NCI-H460 (cell line): ENCODE results near the gene GALNT12. TPM values are rescaled to one million over a fixed set of nuclear protein-coding genes. Genes with fewer than 3 reads are reported as not detected.

Experiments
- DNase-seq: peaks from one replicate; pipeline ENCODE4 v3.0.0-alpha.2; 2016; ENCODE audit warnings: low read depth; ENCODE audit errors: extremely low read depth
- total RNA-seq: library from RNA; depleted of rRNA; stranded (reverse); fragments of >200 nt; shearing (Covaris generic); gene quantifications from 2 replicates; pipeline ENCODE4 v1.2.3, GENCODE V29; 2014

GALNT12 gene
- total RNA-seq, 1 experiment from 2014 or later: 8.6 TPM

GRCh38 chr9:98855592-98855991 lies 48.1 kb downstream of the GALNT12 start:
- no peak for DNase-seq

GRCh38 chr9:98856982-98857381 lies 49.5 kb downstream of the GALNT12 start:
- DNase-seq: no peak

DNA sequence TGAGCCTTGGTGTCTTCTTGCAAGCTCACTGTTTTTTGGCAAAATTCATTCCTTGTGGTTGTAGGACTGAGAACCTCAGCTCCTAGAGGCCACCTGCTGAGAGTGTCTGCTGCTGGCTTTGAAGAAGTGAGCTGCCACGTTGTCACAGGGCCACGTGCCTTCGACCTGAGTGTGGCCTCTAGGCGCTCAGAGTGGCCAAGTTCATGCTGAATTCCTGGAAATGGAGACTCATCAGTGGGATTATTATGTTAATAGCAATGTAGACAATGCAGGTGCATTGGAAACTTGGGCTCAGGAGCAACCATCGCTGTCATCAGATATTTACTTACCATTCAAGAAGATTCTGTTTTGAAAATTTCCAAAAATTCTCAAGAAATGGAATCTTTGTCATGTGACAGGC lies 52.5 kb downstream of the GALNT12 start:
- DNase-seq: no peak

- DNase-seq: peak; percentile 56
Observed at GRCh38 chr9:98860871-98861293, 53.4 kb downstream of the GALNT12 start.

GRCh38 chr9:98861781-98862504 lies 54.5 kb downstream of the GALNT12 start:
- DNase-seq: peak; percentile 31

- DNase-seq: no peak
Observed at GRCh38 chr9:98862936-98863335, 55.5 kb downstream of the GALNT12 start.

- DNase-seq: no peak
Observed at GRCh38 chr9:98864281-98865174, 57.1 kb downstream of the GALNT12 start.

DNA sequence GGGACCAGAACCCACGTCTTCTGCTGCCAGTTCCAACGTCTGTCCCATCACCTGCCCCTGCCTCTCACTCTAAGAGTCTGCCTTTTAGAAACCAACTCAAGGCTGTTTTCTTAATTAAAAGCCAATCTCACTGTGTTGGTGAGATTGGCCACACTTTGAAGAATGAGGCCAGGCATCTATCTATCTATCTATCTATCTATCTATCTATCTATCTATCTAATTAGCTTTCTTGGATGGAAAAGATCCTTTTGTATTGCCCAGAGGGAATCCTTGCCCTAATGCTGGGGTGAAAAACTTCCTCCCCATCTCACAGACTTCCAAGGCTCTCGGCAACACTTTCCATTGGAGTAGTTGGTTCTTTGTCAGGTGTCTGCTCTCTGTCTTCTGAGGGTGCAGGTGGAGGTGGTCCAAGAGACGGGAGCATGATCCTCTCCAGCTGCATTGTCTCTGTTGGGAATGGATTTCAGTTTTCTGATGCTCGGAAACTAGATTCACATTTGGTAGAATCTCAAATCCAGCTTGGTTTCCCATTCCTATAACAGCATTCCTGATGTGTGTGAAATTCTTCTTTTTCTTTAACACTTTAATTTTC lies 57.9 kb downstream of the GALNT12 start:
- DNase-seq: no peak

GRCh38 chr9:98866435-98867102 lies 59.1 kb downstream of the GALNT12 start:
- no peak for DNase-seq

DNA sequence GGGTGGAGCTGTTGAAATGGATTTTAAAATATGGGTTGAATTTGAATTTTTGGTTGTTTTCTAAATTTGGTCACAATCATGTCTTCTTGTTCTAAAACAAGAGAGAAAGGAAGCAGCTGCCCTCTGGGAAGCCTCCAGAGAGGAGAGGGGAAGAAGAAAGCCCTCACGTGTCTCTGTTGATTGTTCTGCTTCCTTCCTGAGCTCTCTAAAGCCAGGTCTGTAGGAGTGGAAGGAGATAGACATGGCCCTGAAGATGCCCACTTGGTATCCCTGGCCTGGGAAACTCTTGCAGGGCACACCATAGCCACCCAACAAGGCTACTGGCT lies 59.6 kb downstream of the GALNT12 start:
- DNase-seq: no peak

DNA sequence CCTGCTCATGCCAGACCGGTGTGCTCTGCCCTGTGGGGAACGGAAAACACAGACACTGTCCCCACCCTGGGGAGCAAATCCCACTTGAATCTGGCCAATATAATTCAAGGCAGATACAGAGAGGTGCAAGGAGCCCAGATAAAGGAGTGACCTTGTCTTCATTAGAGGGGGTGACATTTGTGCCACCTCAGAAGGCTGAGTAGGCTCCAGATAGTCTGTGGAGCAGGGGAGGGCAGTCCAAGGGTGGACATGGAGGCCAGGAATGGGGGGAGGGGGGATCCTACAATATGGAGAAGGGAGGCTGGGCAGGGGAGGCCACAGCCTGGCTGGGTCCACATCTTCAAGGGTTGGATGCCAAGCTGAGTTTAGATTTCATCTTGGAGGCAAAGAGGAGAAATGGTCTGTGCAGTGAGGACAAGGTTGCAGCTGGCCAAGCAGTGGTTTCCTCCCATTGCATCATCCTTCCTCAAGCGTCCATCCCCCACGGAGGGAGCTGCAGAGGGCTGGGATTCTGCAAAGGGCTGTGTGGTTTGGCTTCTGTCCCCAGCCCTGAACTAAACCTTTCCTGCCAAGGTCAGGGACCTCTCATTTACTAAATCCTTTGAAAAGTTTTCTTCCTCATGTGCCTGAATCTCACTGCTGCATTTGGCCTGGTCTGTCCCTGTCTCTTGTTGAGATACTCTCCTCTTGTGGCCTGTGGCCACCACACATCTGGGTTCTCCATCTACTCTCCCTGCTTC lies 60.1 kb downstream of the GALNT12 start:
- peak; percentile 72 for DNase-seq

- no peak for DNase-seq
Observed at GRCh38 chr9:98869078-98869745, 61.7 kb downstream of the GALNT12 start.

DNA sequence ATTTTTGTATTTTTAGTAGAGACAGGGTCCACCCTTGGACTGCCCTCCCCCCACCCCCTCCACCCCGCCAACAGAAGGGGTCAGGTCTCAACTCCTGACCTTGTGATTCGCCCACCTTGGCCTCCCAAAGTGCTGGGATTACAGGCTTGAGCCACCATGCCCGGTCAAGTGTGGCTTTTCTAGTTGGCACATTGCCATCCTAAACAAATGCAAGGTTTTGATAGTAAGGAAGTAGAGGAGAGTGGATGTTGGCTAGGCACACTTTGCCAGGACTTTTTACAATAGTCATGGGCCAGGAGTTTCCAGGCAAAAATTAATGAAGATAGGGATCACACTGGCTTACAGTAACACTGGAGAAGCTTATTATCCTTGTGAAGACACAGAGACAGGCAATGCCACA lies 62.4 kb downstream of the GALNT12 start:
- no peak for DNase-seq

- no peak for DNase-seq
Observed at GRCh38 chr9:98870782-98871557, 63.5 kb downstream of the GALNT12 start.

DNA sequence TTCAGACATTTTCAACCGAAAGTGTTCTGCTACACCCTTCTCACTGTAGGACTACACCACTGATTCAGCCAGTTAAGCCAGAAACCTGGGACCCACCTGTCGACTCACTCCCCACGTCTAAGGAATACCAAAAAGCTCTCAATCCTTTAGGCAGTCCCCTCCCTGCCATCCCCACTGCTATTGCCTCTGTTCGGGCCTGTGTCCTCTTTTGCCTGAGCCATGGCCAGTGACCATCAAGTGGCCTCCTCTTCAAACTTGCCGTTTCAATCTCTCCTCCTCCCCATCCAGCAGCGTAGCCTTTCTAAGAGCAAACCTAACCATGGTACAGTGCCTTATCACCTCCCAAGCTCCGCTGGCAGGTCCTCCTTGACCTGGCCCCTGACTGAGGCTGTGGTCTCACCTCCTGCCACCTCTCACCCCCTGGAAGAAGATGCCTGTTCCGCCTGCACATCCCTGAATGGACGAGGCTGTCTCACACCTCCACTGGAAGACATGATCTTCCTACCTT lies 64.1 kb downstream of the GALNT12 start:
- no peak for DNase-seq

DNA sequence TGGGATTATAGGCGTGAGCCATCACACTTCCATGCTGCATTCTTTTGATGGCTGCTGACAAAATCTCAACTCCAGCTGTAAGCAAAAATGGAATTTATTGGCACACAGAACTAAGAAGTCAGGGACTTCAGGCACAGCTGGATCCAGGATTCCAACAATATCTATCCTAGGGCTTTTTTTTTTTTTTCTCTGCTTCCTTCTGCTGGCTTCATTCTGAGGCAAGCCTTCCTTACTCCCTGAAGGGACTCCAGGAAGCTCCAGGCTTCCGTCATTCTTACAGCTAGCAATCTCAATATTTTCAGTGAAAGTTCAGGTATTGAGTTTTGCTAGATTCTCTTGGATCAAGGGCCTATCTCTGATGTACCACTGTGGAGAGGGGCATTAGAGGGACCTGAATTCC lies 66.1 kb downstream of the GALNT12 start:
- DNase-seq: no peak

DNA sequence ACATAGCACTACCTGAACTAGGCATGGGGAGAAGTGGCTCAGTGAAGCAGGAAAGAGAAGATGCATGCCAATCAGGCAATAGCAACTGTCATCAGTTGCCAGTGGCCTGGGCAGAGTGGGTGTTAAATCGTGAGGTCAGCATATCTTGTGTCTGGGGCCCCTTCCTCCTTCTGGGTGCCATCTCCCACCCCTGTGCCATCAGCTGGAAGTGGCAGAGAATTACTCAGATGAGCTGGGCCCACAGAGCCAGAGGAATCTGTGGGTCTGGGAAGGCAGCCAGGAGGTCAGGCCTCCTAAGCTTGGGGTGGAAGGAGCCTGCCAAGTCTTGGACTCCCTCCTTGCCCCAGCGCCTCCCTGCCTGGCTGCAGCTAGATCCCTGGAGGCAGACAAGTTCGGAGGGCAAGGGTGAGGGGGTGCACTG lies 66.5 kb downstream of the GALNT12 start:
- no peak for DNase-seq

- no peak for DNase-seq
Observed at GRCh38 chr9:98874721-98875255, 67.3 kb downstream of the GALNT12 start.

- DNase-seq: no peak
Observed at GRCh38 chr9:98875536-98875935, 68.1 kb downstream of the GALNT12 start.
